ENCODE measurements around the gene RCSD1.

The RCSD1 gene

GRCh38 chr1:167704715-167705114, 74.7 kb downstream of the RCSD1 start:
- no peak for TF ChIP-seq EZH2phosphoT487 (IDR thresholded peaks at IDR 0.05; ENCODE audit: borderline replicate concordance, low read length)
- no peak for TF ChIP-seq CTCF (IDR thresholded peaks at IDR 0.05; ENCODE audit: low read depth, low read length, poor library complexity, severe bottlenecking)

GRCh38 chr1:167705250-167705649, 75.2 kb downstream of the RCSD1 start:
- H3K4me1 ChIP-seq (ENCODE audit: control insufficient read depth, low read length), result peaks cover 36% of the 10 kb centered on the region
- H3K79me2 ChIP-seq (ENCODE audit: control insufficient read depth, low read length), result no peaks in the 10 kb centered on the region
- H3K4me2 ChIP-seq (ENCODE audit: low read length), result no peak overlapping the region
- TF ChIP-seq EZH2phosphoT487 (IDR thresholded peaks at IDR 0.05; ENCODE audit: borderline replicate concordance, low read length) (no peak), CTCF (IDR thresholded peaks at IDR 0.05; ENCODE audit: low read depth, low read length, poor library complexity, severe bottlenecking) (no peak)
- peaks cover 14% of the 10 kb centered on the region for H4K20me1 ChIP-seq (ENCODE audit: control insufficient read depth, insufficient read depth, low read depth, low read length)
- H3K36me3 ChIP-seq (ENCODE audit: control insufficient read depth, low read length), result peaks cover 49% of the 10 kb centered on the region
- H3K27ac ChIP-seq (ENCODE audit: low read depth, low read length), result no peak overlapping the region
- peaks cover 37% of the 10 kb centered on the region for H3F3A ChIP-seq (ENCODE audit: control insufficient read depth, insufficient read depth)
- peaks cover 6% of the 10 kb centered on the region for H3K27me3 ChIP-seq (ENCODE audit: control insufficient read depth, low read length)
- H3K4me3 ChIP-seq (ENCODE audit: low read length), result no peak overlapping the region
- H3K9me3 ChIP-seq (ENCODE audit: control insufficient read depth, insufficient read depth, low read length), result no peaks in the 10 kb centered on the region
- H3K9me2 ChIP-seq (replicated peaks; ENCODE audit: control insufficient read depth, low read length), result no peaks in the 10 kb centered on the region

More at GRCh38 chr1:167704715-167705114, 74.7 kb downstream of the RCSD1 start:
- no peak overlapping the region for H3K4me2 ChIP-seq (ENCODE audit: low read length)
- H3F3A ChIP-seq (ENCODE audit: control insufficient read depth, insufficient read depth), result peaks cover 34% of the 10 kb centered on the region
- H3K27ac ChIP-seq (ENCODE audit: low read depth, low read length), result no peak overlapping the region
- H4K20me1 ChIP-seq (ENCODE audit: control insufficient read depth, insufficient read depth, low read depth, low read length), result peaks cover 14% of the 10 kb centered on the region
- no peaks in the 10 kb centered on the region for H3K9me3 ChIP-seq (ENCODE audit: control insufficient read depth, insufficient read depth, low read length)
- H3K4me1 ChIP-seq (ENCODE audit: control insufficient read depth, low read length), result peaks cover 36% of the 10 kb centered on the region
- no peak overlapping the region for H3K4me3 ChIP-seq (ENCODE audit: low read length)
- peaks cover 55% of the 10 kb centered on the region for H3K36me3 ChIP-seq (ENCODE audit: control insufficient read depth, low read length)
- H3K9me2 ChIP-seq (replicated peaks; ENCODE audit: control insufficient read depth, low read length), result no peaks in the 10 kb centered on the region
- 0 out of 2 replicates have a peak, but pooled peaks cover 3% of the 10 kb centered on the region for H3K27me3 ChIP-seq (ENCODE audit: control insufficient read depth, low read length)
- H3K79me2 ChIP-seq (ENCODE audit: control insufficient read depth, low read length), result no peaks in the 10 kb centered on the region

GRCh38 chr1:167706363-167706762, 76.3 kb downstream of the RCSD1 start:
- H4K20me1 ChIP-seq (ENCODE audit: control insufficient read depth, insufficient read depth, low read depth, low read length), result peaks cover 14% of the 10 kb centered on the region
- no peaks in the 10 kb centered on the region for H3K9me3 ChIP-seq (ENCODE audit: control insufficient read depth, insufficient read depth, low read length)
- no peak overlapping the region for H3K4me3 ChIP-seq (ENCODE audit: low read length)
- TF ChIP-seq CTCF (IDR thresholded peaks at IDR 0.05; ENCODE audit: low read depth, low read length, poor library complexity, severe bottlenecking), result no peak
- TF ChIP-seq EZH2phosphoT487 (IDR thresholded peaks at IDR 0.05; ENCODE audit: borderline replicate concordance, low read length), result no peak
- H3K4me1 ChIP-seq (ENCODE audit: control insufficient read depth, low read length), result peaks cover 36% of the 10 kb centered on the region
- H3K27ac ChIP-seq (ENCODE audit: low read depth, low read length), result no peak overlapping the region
- H3K27me3 ChIP-seq (ENCODE audit: control insufficient read depth, low read length), result peaks cover 17% of the 10 kb centered on the region
- no peaks in the 10 kb centered on the region for H3K79me2 ChIP-seq (ENCODE audit: control insufficient read depth, low read length)
- H3K4me2 ChIP-seq (ENCODE audit: low read length), result no peak overlapping the region
- no peaks in the 10 kb centered on the region for H3K9me2 ChIP-seq (replicated peaks; ENCODE audit: control insufficient read depth, low read length)
- peaks cover 47% of the 10 kb centered on the region for H3F3A ChIP-seq (ENCODE audit: control insufficient read depth, insufficient read depth)
- H3K36me3 ChIP-seq (ENCODE audit: control insufficient read depth, low read length), result peaks cover 42% of the 10 kb centered on the region

Data from DOHH2 (cell line).